ENCODE results near the gene ENTPD6.

- TF ChIP-seq, protein P1, sequence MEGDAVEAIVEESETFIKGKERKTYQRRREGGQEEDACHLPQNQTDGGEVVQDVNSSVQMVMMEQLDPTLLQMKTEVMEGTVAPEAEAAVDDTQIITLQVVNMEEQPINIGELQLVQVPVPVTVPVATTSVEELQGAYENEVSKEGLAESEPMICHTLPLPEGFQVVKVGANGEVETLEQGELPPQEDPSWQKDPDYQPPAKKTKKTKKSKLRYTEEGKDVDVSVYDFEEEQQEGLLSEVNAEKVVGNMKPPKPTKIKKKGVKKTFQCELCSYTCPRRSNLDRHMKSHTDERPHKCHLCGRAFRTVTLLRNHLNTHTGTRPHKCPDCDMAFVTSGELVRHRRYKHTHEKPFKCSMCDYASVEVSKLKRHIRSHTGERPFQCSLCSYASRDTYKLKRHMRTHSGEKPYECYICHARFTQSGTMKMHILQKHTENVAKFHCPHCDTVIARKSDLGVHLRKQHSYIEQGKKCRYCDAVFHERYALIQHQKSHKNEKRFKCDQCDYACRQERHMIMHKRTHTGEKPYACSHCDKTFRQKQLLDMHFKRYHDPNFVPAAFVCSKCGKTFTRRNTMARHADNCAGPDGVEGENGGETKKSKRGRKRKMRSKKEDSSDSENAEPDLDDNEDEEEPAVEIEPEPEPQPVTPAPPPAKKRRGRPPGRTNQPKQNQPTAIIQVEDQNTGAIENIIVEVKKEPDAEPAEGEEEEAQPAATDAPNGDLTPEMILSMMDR (IDR thresholded peaks at IDR 0.05), result no peak
- no peak for TF ChIP-seq EZH2 (IDR thresholded peaks at IDR 0.05)
Observed at GRCh38 chr20:25197870-25198190, 2.3 kb downstream of the ENTPD6 start.
